Measurements from ENCODE around the gene DCN. TPM values are rescaled to one million over a fixed set of nuclear protein-coding genes. Genes with fewer than 3 reads are reported as not detected.

Gene DCN
- total RNA-seq, 1 experiment from 2014 or later, result not detected

- Histone ChIP-seq H3K4me3 (ENCODE audit: low read length) (no peak overlapping the region), H3F3A (ENCODE audit: low read length, unreplicated experiment) (no peaks in the 10 kb centered on the region), H2AFZ (ENCODE audit: low read length) (no peak overlapping the region), H4K20me1 (ENCODE audit: low read length) (no peaks in the 10 kb centered on the region), H3K9me2 (replicated peaks; ENCODE audit: low read length) (no peaks in the 10 kb centered on the region), H3K27me3 (ENCODE audit: low read length) (peaks cover 3% of the 10 kb centered on the region; the same call in 1 of the 2 replicates), H3K9me3 (ENCODE audit: low read length) (no peaks in the 10 kb centered on the region), H3K36me3 (ENCODE audit: low read depth, low read length) (no peaks in the 10 kb centered on the region), H3K4me1 (ENCODE audit: insufficient read depth, low read length) (no peaks in the 10 kb centered on the region), H3K79me2 (ENCODE audit: low read length) (no peaks in the 10 kb centered on the region), H3K4me2 (ENCODE audit: low read length) (no peak overlapping the region), H3K27ac (ENCODE audit: low read length) (no peak overlapping the region), H3K9ac (ENCODE audit: low read length) (no peak overlapping the region)
- CTCF ChIA-PET, result no interaction called here
- intact Hi-C loops (cut with micrococcal nuclease), result no loop called here
- TF ChIP-seq EZH2phosphoT487 (IDR thresholded peaks at IDR 0.05; ENCODE audit: borderline replicate concordance, low read length), result no peak
- TF ChIP-seq CTCF (conservative IDR thresholded peaks at IDR 0.05; ENCODE audit: low read depth, low read length), result no peak
- ATAC-seq, result peak; percentile 33; the same call in 1 of the 2 replicates
- POLR2A ChIA-PET (ENCODE audit: unreplicated experiment), result no interaction called here
- no TSS peak for BruUV-seq (replicated peaks)
- DNase-seq, result no peak
Measured at GRCh38 chr12:91180582-91181395, 1.8 kb downstream of the DCN start.

GRCh38 chr12:91179966-91180561 lies 2.6 kb downstream of the DCN start:
- ChIA-PET POLR2A (ENCODE audit: unreplicated experiment) (no interaction called here), CTCF (no interaction called here)
- H3K9ac ChIP-seq (ENCODE audit: low read length), result no peak overlapping the region
- no peak overlapping the region for H3K27ac ChIP-seq (ENCODE audit: low read length)
- H2AFZ ChIP-seq (ENCODE audit: low read length), result no peak overlapping the region
- no peaks in the 10 kb centered on the region for H3K4me1 ChIP-seq (ENCODE audit: insufficient read depth, low read length)
- no peak overlapping the region for H3K4me2 ChIP-seq (ENCODE audit: low read length)
- H3K27me3 ChIP-seq (ENCODE audit: low read length), result peaks cover 3% of the 10 kb centered on the region; the same call in 1 of the 2 replicates
- intact Hi-C loops (cut with micrococcal nuclease), result loop anchor here (5.0 kb wide), 3 partner anchors 62 to 203 kb away; partner anchors contain the start of gene LUM
- DNase-seq (no peak), ATAC-seq (no peak)
- no TSS peak for BruUV-seq (replicated peaks)
- no peak for TF ChIP-seq EZH2phosphoT487 (IDR thresholded peaks at IDR 0.05; ENCODE audit: borderline replicate concordance, low read length)
- no peak for TF ChIP-seq CTCF (conservative IDR thresholded peaks at IDR 0.05; ENCODE audit: low read depth, low read length)
- TF ChIP-seq EZH2 (IDR thresholded peaks at IDR 0.05; ENCODE audit: low read length, unreplicated experiment), result no peak
- H3K9me3 ChIP-seq (ENCODE audit: low read length), result no peaks in the 10 kb centered on the region
- no peaks in the 10 kb centered on the region for H3K36me3 ChIP-seq (ENCODE audit: low read depth, low read length)
- no peaks in the 10 kb centered on the region for H3K79me2 ChIP-seq (ENCODE audit: low read length)
- H4K20me1 ChIP-seq (ENCODE audit: low read length), result no peaks in the 10 kb centered on the region
- no peak overlapping the region for H3K4me3 ChIP-seq (ENCODE audit: low read length)
- no peaks in the 10 kb centered on the region for H3F3A ChIP-seq (ENCODE audit: low read length, unreplicated experiment)
- no peaks in the 10 kb centered on the region for H3K9me2 ChIP-seq (replicated peaks; ENCODE audit: low read length)

- BruUV-seq (replicated peaks), result no TSS peak
- Histone ChIP-seq H3K27me3 (ENCODE audit: low read length) (peaks cover 3% of the 10 kb centered on the region; the same call in 1 of the 2 replicates), H3F3A (ENCODE audit: low read length, unreplicated experiment) (no peaks in the 10 kb centered on the region), H3K27ac (ENCODE audit: low read length) (no peak overlapping the region), H3K9me2 (replicated peaks; ENCODE audit: low read length) (no peaks in the 10 kb centered on the region), H2AFZ (ENCODE audit: low read length) (no peak overlapping the region), H3K36me3 (ENCODE audit: low read depth, low read length) (no peaks in the 10 kb centered on the region), H3K4me2 (ENCODE audit: low read length) (no peak overlapping the region), H3K9ac (ENCODE audit: low read length) (no peak overlapping the region), H3K4me3 (ENCODE audit: low read length) (no peak overlapping the region), H3K9me3 (ENCODE audit: low read length) (no peaks in the 10 kb centered on the region), H3K4me1 (ENCODE audit: insufficient read depth, low read length) (no peaks in the 10 kb centered on the region), H3K79me2 (ENCODE audit: low read length) (no peaks in the 10 kb centered on the region), H4K20me1 (ENCODE audit: low read length) (no peaks in the 10 kb centered on the region)
- ChIA-PET POLR2A (ENCODE audit: unreplicated experiment) (no interaction called here), CTCF (no interaction called here)
- TF ChIP-seq EZH2phosphoT487 (IDR thresholded peaks at IDR 0.05; ENCODE audit: borderline replicate concordance, low read length), result no peak
- TF ChIP-seq CTCF (conservative IDR thresholded peaks at IDR 0.05; ENCODE audit: low read depth, low read length), result no peak
- no peak for TF ChIP-seq EZH2 (IDR thresholded peaks at IDR 0.05; ENCODE audit: low read length, unreplicated experiment)
- ATAC-seq (no peak), DNase-seq (peak; percentile 9)
- intact Hi-C loops (cut with micrococcal nuclease), result loop anchor here (5.0 kb wide), 3 partner anchors 63 to 202 kb away; partner anchors contain the start of gene LUM
Measured at GRCh38 chr12:91179315-91179714, 3.3 kb downstream of the DCN start.

Measured in PC-3 (cell line).